Fibroblast of the aortic adventitia (primary cell): ENCODE data around the gene BARX2. TPM values are rescaled to one million over a fixed set of nuclear protein-coding genes. Genes with fewer than 3 reads are reported as not detected.

Experiments used
- DNase-seq: peaks from one replicate; pipeline ENCODE4 v3.0.0-alpha.2; 2010; ENCODE audit warnings: low read depth
- H3K4me3 ChIP-seq: 2 replicates; pipeline ENCODE4 v1.5.1; 2011; ENCODE audit warnings: low read depth, mild to moderate bottlenecking, control low read depth, low read length, moderate library complexity
- total RNA-seq: library from RNA; depleted of rRNA; stranded (reverse); fragments of >200 nt; gene quantifications from 2 replicates; pipeline ENCODE4 v1.2.3, GENCODE V29; 2012; ENCODE audit warnings: low replicate concordance
- TF ChIP-seq, protein P1 (sequence below): IDR thresholded peaks from 2 replicates; pipeline ENCODE4 v1.5.1; 2011; ENCODE audit warnings: mild to moderate bottlenecking, low read length, control low read depth, inconsistent platforms; ENCODE audit not compliant: insufficient read depth

BARX2 gene
- total RNA-seq, 1 donor: not detected

DNA sequence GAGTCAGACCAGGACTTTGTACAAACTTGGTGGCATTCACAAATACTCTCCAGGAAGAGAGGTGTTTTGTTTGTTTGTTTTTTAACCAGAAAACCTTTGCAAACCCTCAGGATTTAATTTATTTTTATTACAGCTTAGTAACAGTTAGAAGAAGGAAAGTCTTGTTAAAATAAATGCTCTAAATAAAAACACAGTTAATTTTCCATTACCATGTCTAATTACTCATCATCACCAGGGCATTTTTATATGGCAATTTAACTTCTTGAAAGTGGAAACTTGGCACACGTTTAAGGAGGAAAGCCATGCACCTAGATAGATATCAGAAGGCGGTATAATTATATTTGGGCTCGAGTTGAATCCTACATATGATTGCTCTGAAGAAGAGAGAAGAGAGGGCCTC lies 7.4 kb downstream of the BARX2 start:
- no peak overlapping the region for H3K4me3 ChIP-seq
- TF ChIP-seq, protein P1, sequence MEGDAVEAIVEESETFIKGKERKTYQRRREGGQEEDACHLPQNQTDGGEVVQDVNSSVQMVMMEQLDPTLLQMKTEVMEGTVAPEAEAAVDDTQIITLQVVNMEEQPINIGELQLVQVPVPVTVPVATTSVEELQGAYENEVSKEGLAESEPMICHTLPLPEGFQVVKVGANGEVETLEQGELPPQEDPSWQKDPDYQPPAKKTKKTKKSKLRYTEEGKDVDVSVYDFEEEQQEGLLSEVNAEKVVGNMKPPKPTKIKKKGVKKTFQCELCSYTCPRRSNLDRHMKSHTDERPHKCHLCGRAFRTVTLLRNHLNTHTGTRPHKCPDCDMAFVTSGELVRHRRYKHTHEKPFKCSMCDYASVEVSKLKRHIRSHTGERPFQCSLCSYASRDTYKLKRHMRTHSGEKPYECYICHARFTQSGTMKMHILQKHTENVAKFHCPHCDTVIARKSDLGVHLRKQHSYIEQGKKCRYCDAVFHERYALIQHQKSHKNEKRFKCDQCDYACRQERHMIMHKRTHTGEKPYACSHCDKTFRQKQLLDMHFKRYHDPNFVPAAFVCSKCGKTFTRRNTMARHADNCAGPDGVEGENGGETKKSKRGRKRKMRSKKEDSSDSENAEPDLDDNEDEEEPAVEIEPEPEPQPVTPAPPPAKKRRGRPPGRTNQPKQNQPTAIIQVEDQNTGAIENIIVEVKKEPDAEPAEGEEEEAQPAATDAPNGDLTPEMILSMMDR: no peak
- DNase-seq: no peak

DNA sequence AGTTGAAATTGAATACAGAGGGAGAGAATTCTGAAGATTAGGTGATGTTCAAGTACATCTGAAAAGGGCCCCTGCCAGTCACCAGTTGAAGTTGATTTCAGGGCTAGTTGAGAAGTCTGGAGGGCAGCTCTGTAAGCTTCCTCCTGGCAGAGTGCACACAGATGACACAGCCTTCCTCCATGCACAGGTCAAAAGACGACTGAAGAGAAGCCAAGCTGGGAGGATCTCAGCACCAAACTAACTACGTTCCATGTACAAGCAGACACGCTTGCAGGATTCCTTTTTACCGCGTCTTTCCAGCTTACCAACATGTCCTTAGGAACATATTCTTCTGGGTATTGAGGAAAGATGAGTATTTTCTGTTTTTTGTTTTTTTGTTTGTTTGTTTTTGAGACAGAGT lies 7.9 kb downstream of the BARX2 start:
- TF ChIP-seq, protein P1: no peak
- H3K4me3 ChIP-seq: no peak overlapping the region
- DNase-seq: no peak

DNA sequence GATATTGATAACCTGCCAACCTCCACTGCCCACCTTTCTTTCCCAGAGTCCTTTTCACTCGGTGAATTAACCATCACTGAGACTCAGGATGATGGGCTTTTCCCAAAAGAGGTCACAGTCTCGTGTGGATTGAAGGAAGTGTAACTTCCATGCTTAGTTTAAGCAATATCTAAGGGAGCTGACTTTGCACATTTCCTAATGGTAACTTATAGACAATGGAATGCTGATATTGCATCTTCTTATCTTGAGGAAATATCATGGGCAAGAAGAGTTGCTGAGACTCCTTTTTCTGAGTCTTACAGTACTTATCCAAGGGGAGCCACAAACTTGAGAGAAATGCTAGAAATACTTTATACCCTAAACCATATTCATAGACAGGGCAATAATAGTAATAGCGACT lies 8.8 kb downstream of the BARX2 start:
- no peak for DNase-seq
- TF ChIP-seq, protein P1: no peak
- no peak overlapping the region for H3K4me3 ChIP-seq

DNA sequence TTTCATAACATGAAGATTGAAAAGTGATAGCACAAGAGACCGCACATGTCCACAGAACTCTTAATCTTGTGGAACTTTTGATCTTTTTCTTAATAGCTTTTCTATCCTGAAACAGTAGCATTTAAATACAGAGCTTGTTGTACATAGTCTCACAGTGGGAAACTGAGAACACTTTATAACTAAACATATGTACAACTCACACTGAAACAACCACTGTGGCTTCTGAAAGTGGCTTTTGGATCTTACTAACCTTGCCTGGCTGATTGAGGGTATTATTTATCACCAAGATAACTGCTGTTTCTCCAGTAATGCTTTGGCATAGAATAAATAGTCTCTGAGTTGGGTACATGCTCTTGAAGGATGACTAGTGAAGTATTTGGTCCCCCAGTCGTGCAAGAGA lies 10.2 kb downstream of the BARX2 start:
- DNase-seq: no peak
- TF ChIP-seq, protein P1: no peak
- no peak overlapping the region for H3K4me3 ChIP-seq

DNA sequence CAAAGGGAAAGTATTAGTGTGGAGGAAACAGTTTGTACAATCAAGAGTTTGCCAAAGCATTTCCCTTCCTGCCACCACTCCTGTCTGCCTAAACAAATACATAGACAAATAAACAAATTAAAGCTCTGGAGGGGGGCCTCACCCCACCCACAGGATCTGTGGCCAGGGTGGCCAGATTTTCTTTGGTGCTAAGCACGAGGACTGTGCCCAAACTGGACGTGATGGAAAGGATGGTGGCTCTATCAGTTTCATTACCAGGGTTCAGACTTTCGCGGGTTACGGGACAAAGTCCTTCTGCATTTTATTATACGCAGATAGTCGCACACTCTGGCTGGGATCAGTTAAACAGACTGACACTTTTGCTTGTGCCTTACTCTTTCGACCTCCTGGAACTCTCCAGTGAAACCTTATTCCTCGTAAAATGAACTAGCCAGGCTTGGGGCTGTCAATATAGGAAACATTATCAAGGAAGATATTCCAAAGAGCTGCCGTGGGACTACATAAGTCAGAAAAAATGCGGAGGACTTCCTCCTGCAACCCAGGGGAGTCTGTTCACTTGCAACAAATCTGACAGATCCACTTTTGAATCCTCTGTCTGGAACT lies 11.2 kb downstream of the BARX2 start:
- H3K4me3 ChIP-seq: no peak overlapping the region
- no peak for DNase-seq
- TF ChIP-seq, protein P1: no peak

DNA sequence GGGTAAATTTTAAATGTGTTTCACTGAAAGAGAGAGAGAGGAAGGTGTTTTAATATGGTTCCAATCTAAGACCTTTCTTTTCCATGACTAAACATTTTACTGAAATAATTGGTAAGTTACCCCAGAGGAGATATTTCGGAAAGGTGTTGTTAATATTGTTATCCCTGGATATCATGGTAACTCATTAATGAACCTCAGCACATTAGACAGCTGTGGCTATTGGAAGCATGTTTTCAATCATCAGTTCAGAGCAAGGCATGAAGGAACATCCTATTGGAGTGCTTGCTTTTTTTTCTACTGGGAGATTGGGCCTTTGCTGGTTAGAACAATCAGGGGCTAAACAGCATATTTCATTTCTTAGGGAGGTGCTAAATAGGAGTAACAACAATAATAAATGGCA lies 11.8 kb downstream of the BARX2 start:
- no peak for DNase-seq
- TF ChIP-seq, protein P1: no peak
- no peak overlapping the region for H3K4me3 ChIP-seq

DNA sequence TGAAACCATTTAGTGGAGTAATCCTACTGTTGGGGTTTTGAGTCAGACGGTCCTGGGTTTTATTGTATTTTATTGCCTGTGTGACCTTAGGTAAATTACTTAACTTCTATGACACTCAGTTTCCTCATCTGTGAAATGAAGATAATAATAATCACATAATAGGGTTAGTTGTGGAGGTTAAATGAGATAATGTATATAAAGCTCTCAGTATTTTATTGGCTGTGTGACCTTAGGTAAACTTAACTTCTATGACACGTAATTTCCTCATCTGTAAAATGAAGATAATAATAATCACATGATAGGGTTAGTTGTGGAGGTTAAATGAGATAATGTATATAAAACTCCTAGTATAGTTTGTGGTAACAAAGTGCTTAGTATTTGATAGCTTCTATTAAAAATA lies 13.2 kb downstream of the BARX2 start:
- H3K4me3 ChIP-seq: no peak overlapping the region
- no peak for DNase-seq
- TF ChIP-seq, protein P1: no peak
